HCT116 (cell line): ENCODE results near the gene NANOG. TPM values are rescaled to one million over a fixed set of nuclear protein-coding genes. Genes with fewer than 3 reads are reported as not detected.

Experiments
- ATAC-seq: fragments of 200-7000 bp; cut with Tn5 transposase; 2 replicates; pipeline ENCODE4 v1.9.1; 2020; ENCODE audit warnings: mild to moderate bottlenecking, moderate library complexity
- BruUV-seq: library from RNA; stranded (reverse); fragments of 400-500 nt; replicated peaks from 2 replicates; lab custom pipeline; 2021; lab: Mats Ljungman, UMichigan
- CTCF ChIA-PET: fragments of 300-600 bp; sonication (Branson Sonifier 250); formaldehyde crosslinking; loops from one replicate; lab custom pipeline; 2021; ENCODE audit warnings: antibody characterized with exemption; lab: Charles Lee
- POLR2A ChIA-PET: fragments of 300-600, 350-600 bp; sonication (Branson Sonifier 250); formaldehyde crosslinking; loops from one replicate; lab custom pipeline; 2021; ENCODE audit warnings: antibody characterized with exemption; lab: Charles Lee
- RAD21 ChIA-PET, 2 experiments: fragments of 300-600 bp; sonication (Branson Sonifier 250); formaldehyde crosslinking; loops; one replicate each; lab custom pipeline; 2023; ENCODE audit warnings: low total read pairs in 2 of 2; ENCODE audit not compliant: uncharacterized antibody in 2 of 2, unreplicated experiment in 2 of 2, low non-redundant PET in 1 of 2; lab: Charles Lee
- DNase-seq: peaks from one replicate; pipeline ENCODE4 v3.0.0-alpha.2; 2010; ENCODE audit warnings: low read depth, low spot score
- H2AFZ ChIP-seq: fragments of 200-600 bp; shearing (Covaris generic), sonication (generic); 2 replicates; pipeline ENCODE4 v1.6.1; 2017; ENCODE audit warnings: low read depth, mixed run types, mixed read lengths, antibody characterized with exemption, low read length; ENCODE audit not compliant: poor library complexity, severe bottlenecking
- H3K27ac ChIP-seq: 2 replicates; pipeline ENCODE4 v1.5.1; 2012; ENCODE audit warnings: low read depth, low read length
- H3K27me3 ChIP-seq: fragments of 200-600 bp; sonication (generic); 2 replicates; pipeline ENCODE4 v1.6.1; 2016; ENCODE audit warnings: mixed run types, low read length, mixed read lengths; ENCODE audit not compliant: insufficient read depth
- H3K36me3 ChIP-seq, 2 experiments: fragments of 200-500 bp in 1 of 2; fragments of 200-600 bp in 1 of 2; sonication (Bioruptor generic) in 1 of 2; sonication (generic) in 1 of 2; 2 replicates each; pipeline versions ENCODE4 v1.5.1 to v1.6.1; 2014 to 2016; ENCODE audit warnings: low read length in 2 of 2, inconsistent platforms in 1 of 2, mixed read lengths in 1 of 2, mixed run types in 1 of 2; ENCODE audit not compliant: insufficient read depth in 2 of 2, control insufficient read depth in 1 of 2
- H3K4me1 ChIP-seq, 2 experiments: fragments of 200-600 bp in 1 of 2; sonication (generic) in 1 of 2; 2 replicates each; pipeline versions ENCODE4 v1.5.1 to v1.6.1; 2012 to 2017; ENCODE audit warnings: low read length in 2 of 2, inconsistent platforms in 1 of 2, mild to moderate bottlenecking in 1 of 2, mixed read lengths in 1 of 2, mixed run types in 1 of 2, moderate library complexity in 1 of 2; ENCODE audit not compliant: insufficient read depth in 2 of 2, control insufficient read depth in 1 of 2
- H3K4me2 ChIP-seq: fragments of 200-600 bp; sonication (generic); 2 replicates; pipeline ENCODE4 v1.6.1; 2017; ENCODE audit warnings: mixed run types, low read length, mixed read lengths
- H3K4me3 ChIP-seq, 2 experiments: fragments of 200-600 bp in 1 of 2; sonication (generic) in 1 of 2; replicated peaks in 1 of 2; 2 replicates each; pipeline ENCODE4 v1.5.1; 2011 to 2016; ENCODE audit warnings: low read length in 2 of 2, control low read depth in 1 of 2, low read depth in 1 of 2, mild to moderate bottlenecking in 1 of 2, mixed read lengths in 1 of 2, mixed run types in 1 of 2
- H3K79me2 ChIP-seq: fragments of 200-600 bp; sonication (generic); 2 replicates; pipeline ENCODE4 v1.6.1; 2017; ENCODE audit warnings: mild to moderate bottlenecking, mixed run types, low read length, moderate library complexity, mixed read lengths; ENCODE audit not compliant: insufficient read depth
- H3K9ac ChIP-seq: fragments of 200-600 bp; sonication (generic); 2 replicates; pipeline ENCODE4 v1.6.1; 2016; ENCODE audit warnings: low read length, mixed read lengths
- H3K9me2 ChIP-seq: fragments of 200-600 bp; sonication (generic), shearing (Covaris generic); 2 replicates; pipeline ENCODE4 v1.6.1; 2017; ENCODE audit warnings: mixed run types, mild to moderate bottlenecking, moderate library complexity; ENCODE audit not compliant: insufficient read depth
- H3K9me3 ChIP-seq, 2 experiments: fragments of 200-500 bp in 1 of 2; fragments of 200-600 bp in 1 of 2; sonication (Bioruptor generic) in 1 of 2; sonication (generic) in 1 of 2; 2 replicates each; pipeline ENCODE4 v1.6.1; 2014 to 2017; ENCODE audit warnings: low read length in 2 of 2, mixed read lengths in 2 of 2, inconsistent platforms in 1 of 2, low read depth in 1 of 2, mild to moderate bottlenecking in 1 of 2, mixed run types in 1 of 2, moderate library complexity in 1 of 2; ENCODE audit not compliant: control insufficient read depth in 1 of 2, insufficient read depth in 1 of 2
- H4K20me1 ChIP-seq: fragments of 200-600 bp; sonication (generic), shearing (Covaris generic); 2 replicates; pipeline ENCODE4 v1.6.1; 2017; ENCODE audit warnings: mixed run types, mild to moderate bottlenecking, moderate library complexity; ENCODE audit not compliant: insufficient read depth
- ATF3 ChIP-seq: IDR thresholded peaks from 2 replicates; pipeline ENCODE4 v1.6.1; 2012
- CBX3 ChIP-seq: IDR thresholded peaks from 2 replicates; pipeline ENCODE4 v1.6.1; 2012; ENCODE audit warnings: low read depth
- CEBPB ChIP-seq: IDR thresholded peaks from 2 replicates; pipeline ENCODE4 v1.6.1; 2012; ENCODE audit warnings: low read depth
- CTCF ChIP-seq, 3 experiments: fragments of 200-600 bp in 1 of 3; sonication (generic) in 1 of 3; IDR thresholded peaks in 2 of 3; conservative IDR thresholded peaks in 1 of 3; 2 replicates each; pipeline ENCODE4 v1.5.1; 2012 to 2017; ENCODE audit warnings: low read depth in 2 of 3, low read length in 2 of 3, antibody characterized with exemption in 1 of 3, borderline replicate concordance in 1 of 3, control low read depth in 1 of 3, mild to moderate bottlenecking in 1 of 3, mixed read lengths in 1 of 3, mixed run types in 1 of 3, moderate library complexity in 1 of 3; ENCODE audit not compliant: insufficient read depth in 1 of 3
- ELF1 ChIP-seq: IDR thresholded peaks from 2 replicates; pipeline ENCODE4 v1.6.1; 2012; ENCODE audit warnings: low read depth, borderline replicate concordance
- EZH2phosphoT487 ChIP-seq: fragments of 200-600 bp; IDR thresholded peaks from 2 replicates; pipeline ENCODE4 v1.6.1; 2018; ENCODE audit warnings: antibody characterized with exemption, borderline replicate concordance
- FOSL1 ChIP-seq: IDR thresholded peaks from 2 replicates; pipeline ENCODE4 v1.6.1; 2012; ENCODE audit warnings: low read depth
- JUND ChIP-seq: IDR thresholded peaks from 2 replicates; pipeline ENCODE4 v1.6.1; 2012
- MAX ChIP-seq: IDR thresholded peaks from 2 replicates; pipeline ENCODE4 v1.6.1; 2012
- POLR2AphosphoS5 ChIP-seq: IDR thresholded peaks from 2 replicates; pipeline ENCODE4 v1.6.1; 2011; ENCODE audit warnings: mild to moderate bottlenecking, low read depth, low read length, moderate library complexity
- RAD21 ChIP-seq: IDR thresholded peaks from 2 replicates; pipeline ENCODE4 v1.6.1; 2012; ENCODE audit warnings: low read depth, mild to moderate bottlenecking
- REST ChIP-seq: IDR thresholded peaks from 2 replicates; pipeline ENCODE4 v1.6.1; 2012; ENCODE audit warnings: low read depth
- SIN3A ChIP-seq: IDR thresholded peaks from 2 replicates; pipeline ENCODE4 v1.6.1; 2012; ENCODE audit warnings: low read depth
- SP1 ChIP-seq: IDR thresholded peaks from 2 replicates; pipeline ENCODE4 v1.6.1; 2012; ENCODE audit warnings: low read depth
- SRF ChIP-seq: IDR thresholded peaks from 2 replicates; pipeline ENCODE4 v1.6.1; 2012; ENCODE audit warnings: low read depth
- YY1 ChIP-seq: IDR thresholded peaks from 2 replicates; pipeline ENCODE4 v1.6.1; 2011; ENCODE audit warnings: low read length, low read depth, moderate library complexity, mild to moderate bottlenecking; ENCODE audit not compliant: insufficient replicate concordance; ENCODE audit errors: extremely low read depth
- ZFX ChIP-seq: fragments of 450-650 bp; IDR thresholded peaks from 2 replicates; pipeline ENCODE4 v1.6.1; 2017
- intact Hi-C: fragments of 100-400 bp; cut with micrococcal nuclease; formaldehyde crosslinking; loops from 2 replicates; pipeline ENCODE4 v1.10.0; 2022
- total RNA-seq: library from RNA; stranded (reverse); gene quantifications from one replicate; pipeline ENCODE4 v1.2.1, GENCODE V29; 2021; ENCODE audit not compliant: unreplicated experiment

NANOG gene
- total RNA-seq, 1 experiment from 2014 or later: 0.22 TPM

- Histone ChIP-seq H3K27ac (no peak overlapping the region), H3K36me3 (no peaks in the 10 kb centered on the region), H3K9me3 (no peaks in the 10 kb centered on the region), H3K79me2 (no peaks in the 10 kb centered on the region), H3K4me2 (no peak overlapping the region), H4K20me1 (no peaks in the 10 kb centered on the region), H3K4me1 (no peaks in the 10 kb centered on the region), H2AFZ (no peak overlapping the region), H3K27me3 (no peaks in the 10 kb centered on the region), H3K4me3 (no peak overlapping the region), H3K9ac (no peak overlapping the region), H3K9me2 (no peaks in the 10 kb centered on the region)
- ChIA-PET RAD21 (no interaction called here), CTCF (interaction anchor here (0.8 kb wide), 1 partner anchor 35 kb away, joined by 3 read pairs; no protein-coding TSS in a partner anchor), POLR2A (no interaction called here)
- no peak for DNase-seq
- no TSS peak for BruUV-seq
- no peak for ATAC-seq
- intact Hi-C loops: no loop called here
- TF ChIP-seq SRF (no peak), RAD21 (no peak), REST (no peak), ATF3 (no peak), JUND (no peak), YY1 (no peak), ZFX (no peak), POLR2AphosphoS5 (no peak), CBX3 (no peak), FOSL1 (no peak), SIN3A (no peak), CEBPB (no peak), EZH2phosphoT487 (no peak), CTCF (IDR thresholded peaks at IDR 0.05 in 2 of 3, conservative IDR thresholded peaks at IDR 0.05 in 1 of 3; ENCODE audit: borderline replicate concordance in 1 of 3, insufficient read depth in 1 of 3, low read depth in 2 of 3, low read length in 2 of 3) (no peak), MAX (no peak), ELF1 (no peak), SP1 (no peak)
These were observed 37.8 kb upstream of the NANOG start for GRCh38 chr12:7751394-7751793.
